Measurements from ENCODE around the gene LIPT2.

Gene LIPT2

GRCh38 chr11:74533421-74533820 is 39.9 kb upstream of the LIPT2 start:
- TF ChIP-seq CTCF (IDR thresholded peaks at IDR 0.05; ENCODE audit: low read depth, low read length) = no peak
- no peak for DNase-seq (ENCODE audit: extremely low read depth, low read depth)

- DNase-seq (ENCODE audit: extremely low read depth, low read depth) = no peak
- TF ChIP-seq CTCF (IDR thresholded peaks at IDR 0.05; ENCODE audit: low read depth, low read length) = no peak
These were observed 39.1 kb upstream of the LIPT2 start for GRCh38 chr11:74532501-74533246.

- DNase-seq (ENCODE audit: extremely low read depth, low read depth) = no peak
- TF ChIP-seq CTCF (IDR thresholded peaks at IDR 0.05; ENCODE audit: low read depth, low read length) = no peak
These were observed 31.5 kb upstream of the LIPT2 start for GRCh38 chr11:74524978-74525377.

- DNase-seq (ENCODE audit: extremely low read depth, low read depth) = no peak
- no peak for TF ChIP-seq CTCF (IDR thresholded peaks at IDR 0.05; ENCODE audit: low read depth, low read length)
These were observed 31.0 kb upstream of the LIPT2 start for GRCh38 chr11:74524501-74524900.

GRCh38 chr11:74522776-74523175 is 29.3 kb upstream of the LIPT2 start:
- no peak for DNase-seq (ENCODE audit: extremely low read depth, low read depth)
- TF ChIP-seq CTCF (IDR thresholded peaks at IDR 0.05; ENCODE audit: low read depth, low read length) = no peak

- no peak for TF ChIP-seq CTCF (IDR thresholded peaks at IDR 0.05; ENCODE audit: low read depth, low read length)
- DNase-seq (ENCODE audit: extremely low read depth, low read depth) = no peak
These were observed 28.2 kb upstream of the LIPT2 start for GRCh38 chr11:74521666-74522252.

- DNase-seq (ENCODE audit: extremely low read depth, low read depth) = no peak
- no peak for TF ChIP-seq CTCF (IDR thresholded peaks at IDR 0.05; ENCODE audit: low read depth, low read length)
These were observed 27.6 kb upstream of the LIPT2 start for GRCh38 chr11:74520927-74521665.

Data from AG09319 (cell line).